Pons (tissue), 1 donor: ENCODE data around the gene PCSK5.
"Not testable (repeated sequence)": the region's sequence is repeated elsewhere in the genome, so short reads cannot be mapped to it uniquely, and the experiment has no call there.

Experiments
- DNase-seq: peaks from one replicate; pipeline ENCODE4 v3.0.0-alpha.2; 2016; ENCODE audit warnings: low spot score

The PCSK5 gene

GRCh38 chr9:75890472-75891276, at the start of gene PCSK5:
PCSK5 (plus strand) TSS chr9:75890673; CDS start chr9:75891182, 509 bp downstream.
- DNase-seq: peak; percentile 93

- no peak for DNase-seq
Measured at GRCh38 chr9:75844321-75844720, 46.2 kb upstream of the PCSK5 start.

- DNase-seq: no peak
Measured at GRCh38 chr9:75845806-75846205, 44.7 kb upstream of the PCSK5 start.

GRCh38 chr9:75847085-75847484, 43.4 kb upstream of the PCSK5 start:
- no peak for DNase-seq

GRCh38 chr9:75850459-75851200, 39.8 kb upstream of the PCSK5 start:
- no peak for DNase-seq

- no peak for DNase-seq
Measured at GRCh38 chr9:75851917-75852316, 38.6 kb upstream of the PCSK5 start.

- no peak for DNase-seq
Measured at GRCh38 chr9:75852746-75853145, 37.7 kb upstream of the PCSK5 start.

GRCh38 chr9:75855509-75855908, 35.0 kb upstream of the PCSK5 start:
- DNase-seq: peak; percentile 23

GRCh38 chr9:75858497-75859092, 31.9 kb upstream of the PCSK5 start:
- DNase-seq: no peak

- DNase-seq: no peak
Measured at GRCh38 chr9:75864266-75864665, 26.2 kb upstream of the PCSK5 start.

- DNase-seq: peak; percentile 85
Measured at GRCh38 chr9:75866273-75866871, 24.1 kb upstream of the PCSK5 start.

GRCh38 chr9:75868526-75868925, 21.9 kb upstream of the PCSK5 start:
- not testable (repeated sequence) for DNase-seq

- peak; percentile 29 for DNase-seq
Measured at GRCh38 chr9:75869236-75869635, 21.2 kb upstream of the PCSK5 start.

- no peak for DNase-seq
Measured at GRCh38 chr9:75870450-75870849, 20.0 kb upstream of the PCSK5 start.

- DNase-seq: no peak
Measured at GRCh38 chr9:75871624-75872023, 18.8 kb upstream of the PCSK5 start.

- peak; percentile 69 for DNase-seq
Measured at GRCh38 chr9:75873712-75874111, 16.8 kb upstream of the PCSK5 start.

GRCh38 chr9:75876999-75877640, 13.4 kb upstream of the PCSK5 start:
- no peak for DNase-seq

- DNase-seq: no peak
Measured at GRCh38 chr9:75878488-75878860, 12.0 kb upstream of the PCSK5 start.

- DNase-seq: no peak
Measured at GRCh38 chr9:75880618-75881017, 9.9 kb upstream of the PCSK5 start.

GRCh38 chr9:75881761-75882160, 8.7 kb upstream of the PCSK5 start:
- DNase-seq: no peak

- DNase-seq: no peak
Measured at GRCh38 chr9:75885652-75886051, 4.8 kb upstream of the PCSK5 start.

- DNase-seq: no peak
Measured at GRCh38 chr9:75889577-75889976, 896 bp upstream of the PCSK5 start.
